HG03558 (cell line): ENCODE data around the gene PGM2L1.
"Not testable (repeated sequence)": the region's sequence is repeated elsewhere in the genome, so short reads cannot be mapped to it uniquely, and the experiment has no call there.

ENCODE experiments used
- ATAC-seq: cut with Tn5 transposase; IDR thresholded peaks from one replicate; pipeline ENCODE4 v1.9.1; 2021; ENCODE audit warnings: moderate number of reproducible peaks; ENCODE audit not compliant: unreplicated experiment; ENCODE audit errors: extremely low read depth

Gene PGM2L1

GRCh38 chr11:74345420-74345819, 52.8 kb downstream of the PGM2L1 start:
- no peak for ATAC-seq

DNA sequence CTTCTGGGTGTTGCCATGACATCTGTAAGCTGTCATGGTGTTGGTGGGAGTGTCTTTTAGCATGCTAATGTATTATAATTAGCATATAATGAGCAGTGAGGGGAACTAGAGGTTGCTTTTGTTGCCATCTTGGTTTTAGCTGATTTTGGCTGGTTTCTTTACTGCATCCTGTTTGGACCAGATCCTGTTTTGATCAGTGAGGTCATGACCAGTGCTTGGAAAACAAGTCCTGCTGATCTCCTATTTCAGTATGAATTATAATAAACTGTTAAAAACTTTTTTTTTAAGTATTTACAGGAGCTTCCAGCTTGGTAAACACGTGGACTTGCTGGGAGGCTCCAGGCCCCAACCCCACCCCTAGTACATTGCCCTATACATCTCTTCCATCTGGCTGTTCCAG, 56.3 kb downstream of the PGM2L1 start:
- ATAC-seq = no peak

DNA sequence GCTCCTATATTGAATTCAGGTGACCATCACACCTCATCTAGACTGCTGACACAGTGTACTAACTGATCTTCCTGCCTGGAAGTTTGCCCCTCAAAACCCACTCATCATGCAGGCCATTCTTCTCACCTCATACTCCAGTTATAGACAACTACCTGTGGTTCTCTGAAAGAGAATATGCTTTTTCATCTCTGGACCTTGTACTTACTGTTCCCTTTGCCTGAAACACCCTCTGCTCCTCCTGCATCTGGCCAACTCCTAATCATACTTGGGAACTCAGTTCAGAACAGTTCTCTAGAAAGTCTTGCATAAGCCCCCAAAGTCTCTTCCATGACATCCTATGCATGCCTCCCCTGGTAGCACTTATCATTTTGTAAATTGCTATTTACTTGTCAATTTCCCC, 58.6 kb downstream of the PGM2L1 start:
- no peak for ATAC-seq

DNA sequence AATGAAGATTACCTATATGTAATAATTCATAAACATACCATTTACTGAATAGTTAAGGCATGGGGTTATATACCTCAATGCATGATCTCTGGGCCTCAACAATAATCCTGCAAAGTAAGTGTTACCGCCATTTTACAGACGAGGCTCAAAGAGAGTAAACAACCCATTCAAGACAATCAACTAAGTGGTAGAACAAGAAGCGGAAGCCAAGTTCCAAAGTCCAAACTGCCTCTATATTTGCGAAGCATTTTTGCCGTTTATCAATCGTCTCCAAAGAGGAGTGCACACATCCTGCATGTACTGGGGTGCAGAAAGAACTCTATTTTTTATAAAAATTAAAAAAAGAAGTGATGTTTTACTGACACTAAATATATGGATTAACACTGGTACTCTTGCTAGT, 59.3 kb downstream of the PGM2L1 start:
- no peak for ATAC-seq

- no peak for ATAC-seq
Measured at GRCh38 chr11:74333193-74333592, 65.0 kb downstream of the PGM2L1 start.

GRCh38 chr11:74332291-74332690, 65.9 kb downstream of the PGM2L1 start:
- ATAC-seq = no peak

DNA sequence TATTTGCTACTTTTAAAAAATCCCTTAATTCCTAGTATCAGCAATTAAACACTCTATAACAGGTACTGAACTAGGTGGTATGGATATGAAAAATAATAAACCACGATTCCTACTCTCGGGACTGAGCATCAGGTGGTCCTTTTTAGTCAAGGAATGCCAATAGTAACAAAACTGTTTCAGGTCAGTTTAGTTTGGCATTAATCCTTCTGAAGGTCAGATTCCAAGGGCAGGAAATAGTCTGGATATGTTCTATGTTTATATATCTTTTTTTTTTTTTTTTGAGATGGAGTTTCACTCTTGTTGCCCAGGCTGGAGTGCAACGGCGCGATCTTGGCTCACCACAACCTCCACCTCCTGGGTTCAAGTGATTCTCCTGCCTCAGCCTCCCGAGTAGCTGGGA, 67.2 kb downstream of the PGM2L1 start:
- not testable (repeated sequence) for ATAC-seq

DNA sequence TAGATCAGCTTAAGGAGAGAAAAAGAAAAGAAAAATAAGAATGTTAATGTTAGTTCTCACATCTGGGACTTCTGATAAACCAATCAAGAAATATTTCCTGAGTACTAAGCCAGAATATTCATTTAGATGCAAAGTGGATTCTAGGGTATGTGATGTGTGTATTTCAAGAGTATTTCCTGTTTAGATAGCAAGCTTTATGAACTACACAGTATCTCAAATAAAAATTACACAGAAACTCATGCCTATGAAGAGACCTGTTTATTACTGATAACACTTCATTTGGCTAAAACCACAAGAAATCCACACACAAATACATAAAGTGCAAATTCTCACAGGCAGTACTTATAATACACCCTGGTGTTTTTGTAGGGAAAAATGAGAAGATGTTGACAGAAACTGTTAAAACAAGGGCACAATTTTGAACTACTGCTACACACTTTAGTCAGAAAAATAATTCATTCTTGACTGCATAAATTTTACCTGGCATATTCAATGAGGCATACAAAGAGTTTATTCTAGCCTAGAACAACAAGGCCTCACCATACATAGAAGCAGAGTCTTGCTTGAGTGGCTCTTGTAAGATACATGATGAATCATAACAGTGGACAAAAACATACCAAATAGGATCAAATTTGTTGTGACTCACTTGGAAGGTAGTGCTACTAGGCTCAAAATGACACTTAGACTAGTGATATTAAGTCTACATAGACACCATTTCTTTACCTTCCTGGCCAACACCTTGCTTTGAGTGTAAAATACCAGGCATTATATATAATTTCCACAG, 68.0 kb downstream of the PGM2L1 start:
- ATAC-seq = no peak

GRCh38 chr11:74327076-74327475, 71.2 kb downstream of the PGM2L1 start:
- no peak for ATAC-seq

DNA sequence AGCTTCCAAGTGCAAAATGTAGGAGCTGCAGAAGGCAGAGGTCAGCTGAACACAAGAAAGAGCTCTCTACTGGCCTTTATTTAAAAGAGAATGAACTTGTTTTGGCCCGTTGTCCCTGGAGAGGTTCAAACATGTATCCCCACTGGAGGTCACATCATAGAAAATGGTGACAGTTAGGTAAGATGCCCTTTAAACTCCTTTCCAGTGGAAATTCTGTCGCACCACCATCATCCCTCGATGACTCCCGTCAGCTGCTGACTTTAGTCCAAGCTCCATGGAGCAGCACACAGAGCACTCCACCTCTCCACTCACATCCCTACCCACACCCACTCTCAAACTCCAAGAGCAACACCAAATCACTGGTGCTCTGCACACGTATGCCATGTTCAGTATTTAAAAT, 71.6 kb downstream of the PGM2L1 start:
- ATAC-seq = no peak

DNA sequence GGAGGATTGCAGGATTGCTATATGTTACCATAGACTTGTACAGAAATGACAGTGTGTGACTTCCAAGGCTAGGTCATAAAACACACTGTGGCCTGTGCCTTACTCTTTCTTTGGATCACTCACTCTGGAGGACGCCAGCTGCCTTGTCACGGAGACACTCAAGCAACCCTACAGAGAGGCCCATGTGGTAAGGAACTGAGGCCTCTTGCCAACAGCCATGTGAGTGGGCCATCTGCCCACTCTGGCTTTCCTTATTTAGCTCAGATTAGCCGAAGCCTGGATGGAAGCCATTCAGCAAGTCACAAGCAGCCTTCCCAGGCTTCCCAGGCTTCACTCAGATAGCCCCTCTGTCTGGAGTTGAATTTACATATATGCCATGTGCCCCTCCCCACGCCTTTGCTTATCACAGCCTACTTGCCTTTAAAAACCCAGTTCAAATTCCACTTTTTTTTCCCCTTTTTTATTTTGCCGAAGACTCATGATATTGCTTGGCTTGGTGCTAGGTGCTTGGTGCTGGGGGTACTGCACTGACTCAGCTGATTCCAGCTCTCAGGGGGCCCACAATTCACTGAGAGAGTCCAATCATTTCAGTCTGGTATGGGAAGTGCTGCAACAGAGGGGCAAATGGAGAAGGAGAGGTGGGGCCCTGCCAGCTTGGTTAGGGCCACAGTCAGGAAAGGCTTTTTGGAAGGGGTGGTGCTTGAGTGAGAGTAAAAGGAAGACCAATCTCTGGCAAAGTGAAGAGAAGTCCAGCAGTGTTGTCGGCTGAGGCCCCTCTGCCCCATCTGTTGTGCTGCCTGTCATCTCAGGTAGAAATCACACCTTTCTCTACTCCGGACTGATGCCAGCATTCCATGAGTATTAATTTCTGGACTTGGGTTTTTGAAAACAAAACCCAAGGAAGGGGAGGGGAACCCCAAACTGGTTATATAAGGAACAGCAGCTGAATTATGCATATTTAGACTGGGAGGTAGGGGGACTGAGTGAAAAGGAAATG, 72.3 kb downstream of the PGM2L1 start:
- ATAC-seq = no peak

DNA sequence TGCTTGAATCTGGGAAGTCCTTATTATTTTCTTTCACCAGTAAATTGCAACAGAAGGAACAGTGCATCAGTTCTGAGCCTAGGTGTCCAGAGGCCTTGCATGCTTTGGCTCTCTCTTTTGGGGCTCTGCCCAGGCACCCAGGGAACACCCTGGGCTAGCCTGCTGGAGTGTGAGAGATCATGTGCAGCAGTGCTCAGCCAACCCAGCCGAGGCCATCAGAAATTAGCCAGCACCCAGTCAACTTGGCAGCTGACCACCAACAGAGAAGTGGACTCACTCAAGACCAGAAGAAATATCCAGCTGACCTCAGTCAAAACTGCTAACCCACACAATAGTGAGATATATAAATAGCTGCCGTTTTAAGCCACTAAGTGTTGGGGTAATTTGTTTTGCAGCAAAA, 75.6 kb downstream of the PGM2L1 start:
- no peak for ATAC-seq

DNA sequence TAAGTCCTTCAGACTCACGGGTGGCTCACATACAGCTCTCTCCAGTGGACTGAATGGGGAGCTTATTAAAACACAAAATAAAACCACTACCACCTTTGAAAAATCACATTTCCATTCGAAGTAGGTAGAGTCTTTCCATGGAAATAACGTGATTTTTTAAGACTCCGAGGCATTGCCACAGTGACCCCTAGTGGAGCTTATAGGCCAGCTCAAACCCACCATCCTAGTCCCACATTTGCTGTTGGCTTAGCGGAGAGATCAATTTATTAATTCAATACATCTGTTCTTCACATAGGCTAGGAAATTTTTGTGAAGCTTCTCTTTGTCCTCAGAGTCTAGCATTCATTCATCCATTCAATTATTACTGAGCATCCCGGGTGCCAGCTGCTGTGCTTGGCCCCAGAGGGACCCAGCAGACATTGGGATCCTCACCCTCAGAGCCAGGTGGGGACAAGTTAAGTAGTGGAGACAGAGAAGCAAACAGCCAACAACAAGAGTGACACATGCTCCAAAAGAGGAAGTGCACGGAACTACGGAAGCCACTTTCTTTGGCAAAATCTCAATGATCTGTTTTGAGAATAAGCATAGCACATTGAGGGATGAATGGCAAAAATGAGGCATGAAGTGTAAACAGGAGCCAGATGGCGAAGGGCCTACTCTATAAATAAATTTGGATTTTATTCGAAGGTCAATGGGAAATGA, 76.6 kb downstream of the PGM2L1 start:
- no peak for ATAC-seq

- ATAC-seq = no peak
Measured at GRCh38 chr11:74320538-74320937, 77.7 kb downstream of the PGM2L1 start.

DNA sequence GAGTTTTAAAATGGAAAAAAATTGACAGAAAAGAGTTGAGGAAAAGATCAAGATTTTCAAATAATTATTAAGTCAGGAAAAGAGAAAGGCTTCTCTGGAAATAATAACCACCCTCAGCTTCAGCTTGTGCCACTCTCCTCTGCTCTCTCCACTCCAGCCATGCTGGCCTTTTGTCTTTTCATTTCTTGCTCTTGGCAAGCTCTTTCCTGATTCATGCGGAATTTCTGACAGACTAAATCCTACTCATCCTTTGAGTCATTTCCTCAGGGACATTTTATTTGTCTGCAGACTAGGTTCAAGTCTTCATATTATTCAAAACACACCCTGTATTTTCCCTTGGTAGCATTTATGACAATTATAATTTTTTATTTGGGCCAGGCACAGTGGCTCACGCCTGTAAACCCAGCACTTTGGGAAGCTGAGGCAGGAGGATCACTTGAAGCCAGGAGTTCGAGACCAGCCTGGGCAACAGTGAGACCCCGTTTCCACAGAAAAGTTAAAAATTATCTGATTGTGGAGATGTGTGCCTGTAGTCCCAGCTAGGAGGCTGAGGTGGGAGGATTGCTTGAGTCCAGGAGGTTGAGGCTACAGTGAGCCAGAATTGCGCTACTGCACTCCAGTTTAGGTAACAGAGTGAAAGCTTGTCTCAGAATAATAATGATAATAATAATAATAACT, 79.0 kb downstream of the PGM2L1 start:
- ATAC-seq = no peak

GRCh38 chr11:74318241-74318932, 79.8 kb downstream of the PGM2L1 start:
- no peak for ATAC-seq

GRCh38 chr11:74316772-74317505, 81.3 kb downstream of the PGM2L1 start:
- no peak for ATAC-seq

- no peak for ATAC-seq
Measured at GRCh38 chr11:74312326-74312725, 85.9 kb downstream of the PGM2L1 start.

- no peak for ATAC-seq
Measured at GRCh38 chr11:74311352-74311926, 86.8 kb downstream of the PGM2L1 start, which contains the start of gene P4HA3. TSS of gene P4HA3 (minus strand) at chr11:74311640. CDS start at chr11:74311611, 29 bp downstream.
